Measurements from ENCODE around the gene BSN. TPM values are rescaled to one million over a fixed set of nuclear protein-coding genes. Genes with fewer than 3 reads are reported as not detected.
"Not testable (repeated sequence)": the region's sequence is repeated elsewhere in the genome, so short reads cannot be mapped to it uniquely, and the experiment has no call there.

BSN gene
- total and polyA plus RNA-seq, 4 donors, result 0.08 to 0.75 (median 0.42) TPM; not detected in 1

GRCh38 chr3:49684453-49684852 is 130.2 kb downstream of the BSN start:
- intact Hi-C loops (cut with DNase I); H3K36me3 ChIP-seq (ENCODE audit: control insufficient read depth in 1 of 2, insufficient read depth in 2 of 2, low read length in 1 of 2); H3K4me3 ChIP-seq (ENCODE audit: low read length in 2 of 2); H3K27me3 ChIP-seq (ENCODE audit: control insufficient read depth in 1 of 2, insufficient read depth in 2 of 2, low read length in 1 of 2); ATAC-seq (ENCODE audit: low FRiP score); DNase-seq; H3K27ac ChIP-seq (ENCODE audit: low read depth in 1 of 2, low read length in 2 of 2); H3K9me3 ChIP-seq (ENCODE audit: control insufficient read depth, low read length); H3K4me1 ChIP-seq (ENCODE audit: control insufficient read depth in 1 of 2, insufficient read depth in 2 of 2, low read length in 2 of 2): not testable (repeated sequence)
- 91% methylated on average over 2 of the region's 2 CpGs for WGBS, 2 donors

- DNase-seq; H3K27ac ChIP-seq (ENCODE audit: low read depth in 1 of 2, low read length in 2 of 2); H3K4me3 ChIP-seq (ENCODE audit: low read length in 2 of 2); H3K36me3 ChIP-seq (ENCODE audit: control insufficient read depth in 1 of 2, insufficient read depth in 2 of 2, low read length in 1 of 2); H3K9me3 ChIP-seq (ENCODE audit: control insufficient read depth, low read length); H3K4me1 ChIP-seq (ENCODE audit: control insufficient read depth in 1 of 2, insufficient read depth in 2 of 2, low read length in 2 of 2); intact Hi-C loops (cut with DNase I); H3K27me3 ChIP-seq (ENCODE audit: control insufficient read depth in 1 of 2, insufficient read depth in 2 of 2, low read length in 1 of 2); ATAC-seq (ENCODE audit: low FRiP score): not testable (repeated sequence)
- WGBS, 2 donors, result 89 to 96% methylated on average over 9 to 10 of the region's 10 CpGs
Measured at GRCh38 chr3:49685103-49685502, 130.8 kb downstream of the BSN start.

DNA sequence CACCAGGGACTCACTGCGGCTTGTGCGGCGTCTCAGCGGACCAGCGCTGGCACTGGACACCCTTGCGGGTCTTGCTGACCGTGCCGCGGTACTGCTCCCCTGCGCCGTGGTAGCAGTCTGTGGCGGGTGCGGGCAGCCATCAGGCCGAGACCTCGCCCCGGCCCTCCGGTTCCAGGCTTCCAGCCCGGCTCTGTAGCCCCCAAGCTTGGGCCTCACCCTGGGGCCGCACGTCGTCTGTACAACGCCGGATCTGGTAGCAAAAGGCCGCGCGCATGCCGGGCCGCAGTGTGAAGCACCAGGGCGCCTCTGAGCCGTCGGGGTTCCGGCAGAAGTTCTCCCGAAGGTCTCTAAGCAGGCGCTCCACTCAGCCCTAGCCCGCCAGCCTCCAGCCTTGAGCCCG is 131.6 kb downstream of the BSN start:
- intact Hi-C loops (cut with DNase I); DNase-seq; H3K4me3 ChIP-seq (ENCODE audit: low read length in 2 of 2); H3K36me3 ChIP-seq (ENCODE audit: control insufficient read depth in 1 of 2, insufficient read depth in 2 of 2, low read length in 1 of 2); H3K9me3 ChIP-seq (ENCODE audit: control insufficient read depth, low read length); H3K27me3 ChIP-seq (ENCODE audit: control insufficient read depth in 1 of 2, insufficient read depth in 2 of 2, low read length in 1 of 2); H3K27ac ChIP-seq (ENCODE audit: low read depth in 1 of 2, low read length in 2 of 2); ATAC-seq (ENCODE audit: low FRiP score); H3K4me1 ChIP-seq (ENCODE audit: control insufficient read depth in 1 of 2, insufficient read depth in 2 of 2, low read length in 2 of 2): not testable (repeated sequence)
- WGBS, 2 donors, result 14 to 20% methylated on average over 23 to 36 of the region's 36 CpGs

- H3K4me1 ChIP-seq (ENCODE audit: control insufficient read depth in 1 of 2, insufficient read depth in 2 of 2, low read length in 2 of 2); H3K27ac ChIP-seq (ENCODE audit: low read depth in 1 of 2, low read length in 2 of 2); H3K4me3 ChIP-seq (ENCODE audit: low read length in 2 of 2); intact Hi-C loops (cut with DNase I); DNase-seq; H3K9me3 ChIP-seq (ENCODE audit: control insufficient read depth, low read length); H3K27me3 ChIP-seq (ENCODE audit: control insufficient read depth in 1 of 2, insufficient read depth in 2 of 2, low read length in 1 of 2); H3K36me3 ChIP-seq (ENCODE audit: control insufficient read depth in 1 of 2, insufficient read depth in 2 of 2, low read length in 1 of 2): not testable (repeated sequence)
- ATAC-seq (ENCODE audit: low FRiP score), result peak; percentile 5
- 1 to 2% methylated on average over 23 to 25 of the region's 29 CpGs for WGBS, 2 donors
Measured at GRCh38 chr3:49686346-49686745, 132.1 kb downstream of the BSN start.

DNA sequence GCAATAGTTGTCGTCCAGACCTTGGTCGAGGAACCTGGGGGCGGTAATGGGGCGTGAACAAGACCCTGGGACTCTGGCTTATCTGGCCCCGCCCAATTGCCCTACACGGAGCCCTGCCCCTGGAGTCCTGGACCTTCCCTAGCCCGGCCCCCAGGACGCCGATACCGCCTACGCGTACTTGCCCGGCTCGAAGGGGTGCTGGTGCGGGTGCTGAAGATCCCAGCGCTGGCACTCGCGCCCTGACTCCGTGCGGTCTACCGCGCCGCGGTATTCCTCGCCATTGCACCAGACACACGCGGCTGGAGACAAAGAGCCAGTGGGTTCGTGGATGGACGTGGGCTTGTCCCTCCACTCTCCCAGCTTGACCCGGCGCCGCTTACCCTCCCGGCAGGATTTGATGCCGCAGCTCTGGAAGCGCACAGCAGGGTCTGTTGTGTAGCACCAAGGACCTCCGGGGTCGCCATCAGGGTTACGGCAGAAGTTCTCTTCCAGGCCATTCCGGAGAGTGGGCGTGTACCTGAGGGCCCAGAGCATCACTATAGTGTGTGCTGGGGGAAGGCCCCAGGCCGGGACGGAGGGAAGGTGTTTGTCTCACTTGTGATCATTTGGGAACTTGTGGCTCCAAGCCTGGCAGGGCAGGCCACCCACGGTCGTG is 132.6 kb downstream of the BSN start:
- H3K27ac ChIP-seq (ENCODE audit: low read depth in 1 of 2, low read length in 2 of 2); H3K9me3 ChIP-seq (ENCODE audit: control insufficient read depth, low read length); H3K4me3 ChIP-seq (ENCODE audit: low read length in 2 of 2); H3K27me3 ChIP-seq (ENCODE audit: control insufficient read depth in 1 of 2, insufficient read depth in 2 of 2, low read length in 1 of 2); intact Hi-C loops (cut with DNase I); H3K4me1 ChIP-seq (ENCODE audit: control insufficient read depth in 1 of 2, insufficient read depth in 2 of 2, low read length in 2 of 2); H3K36me3 ChIP-seq (ENCODE audit: control insufficient read depth in 1 of 2, insufficient read depth in 2 of 2, low read length in 1 of 2): not testable (repeated sequence)
- 9 to 10% methylated on average over 41 to 44 of the region's 44 CpGs for WGBS, 2 donors
- ATAC-seq (ENCODE audit: low FRiP score) (peak; percentile 9), DNase-seq (peak; percentile 77 to 85)

DNA sequence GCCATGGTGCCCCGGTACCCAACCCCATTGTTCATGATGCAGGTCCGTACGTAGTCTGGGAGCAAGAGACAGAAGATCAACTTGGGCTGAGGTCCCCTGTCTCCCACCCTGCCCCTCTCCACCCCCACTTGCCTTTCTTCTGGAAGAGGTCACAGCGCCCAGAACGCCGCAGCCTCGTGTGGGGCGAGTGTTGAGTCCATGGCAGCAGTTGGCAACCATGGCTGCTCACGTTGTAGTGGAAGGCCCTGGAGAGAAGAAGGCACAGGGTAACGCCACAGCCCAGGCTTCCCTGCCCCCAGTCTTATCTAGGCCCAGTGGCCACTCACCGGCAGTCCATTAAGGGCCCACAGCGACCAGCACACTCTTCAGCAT is 133.1 kb downstream of the BSN start:
- H3K9me3 ChIP-seq (ENCODE audit: control insufficient read depth, low read length); H3K36me3 ChIP-seq (ENCODE audit: control insufficient read depth in 1 of 2, insufficient read depth in 2 of 2, low read length in 1 of 2); H3K4me3 ChIP-seq (ENCODE audit: low read length in 2 of 2); H3K27ac ChIP-seq (ENCODE audit: low read depth in 1 of 2, low read length in 2 of 2); intact Hi-C loops (cut with DNase I); H3K27me3 ChIP-seq (ENCODE audit: control insufficient read depth in 1 of 2, insufficient read depth in 2 of 2, low read length in 1 of 2); ATAC-seq (ENCODE audit: low FRiP score); DNase-seq; H3K4me1 ChIP-seq (ENCODE audit: control insufficient read depth in 1 of 2, insufficient read depth in 2 of 2, low read length in 2 of 2): not testable (repeated sequence)
- WGBS, 2 donors, result 93% methylated on average over 12 of the region's 12 CpGs

GRCh38 chr3:49688338-49689045 is 134.2 kb downstream of the BSN start:
- H3K27ac ChIP-seq (ENCODE audit: low read depth in 1 of 2, low read length in 2 of 2); ATAC-seq (ENCODE audit: low FRiP score); H3K9me3 ChIP-seq (ENCODE audit: control insufficient read depth, low read length); H3K4me1 ChIP-seq (ENCODE audit: control insufficient read depth in 1 of 2, insufficient read depth in 2 of 2, low read length in 2 of 2); intact Hi-C loops (cut with DNase I); H3K27me3 ChIP-seq (ENCODE audit: control insufficient read depth in 1 of 2, insufficient read depth in 2 of 2, low read length in 1 of 2); DNase-seq; H3K36me3 ChIP-seq (ENCODE audit: control insufficient read depth in 1 of 2, insufficient read depth in 2 of 2, low read length in 1 of 2); H3K4me3 ChIP-seq (ENCODE audit: low read length in 2 of 2): not testable (repeated sequence)
- WGBS, 2 donors, result 58 to 79% methylated on average over 7 of the region's 7 CpGs

DNA sequence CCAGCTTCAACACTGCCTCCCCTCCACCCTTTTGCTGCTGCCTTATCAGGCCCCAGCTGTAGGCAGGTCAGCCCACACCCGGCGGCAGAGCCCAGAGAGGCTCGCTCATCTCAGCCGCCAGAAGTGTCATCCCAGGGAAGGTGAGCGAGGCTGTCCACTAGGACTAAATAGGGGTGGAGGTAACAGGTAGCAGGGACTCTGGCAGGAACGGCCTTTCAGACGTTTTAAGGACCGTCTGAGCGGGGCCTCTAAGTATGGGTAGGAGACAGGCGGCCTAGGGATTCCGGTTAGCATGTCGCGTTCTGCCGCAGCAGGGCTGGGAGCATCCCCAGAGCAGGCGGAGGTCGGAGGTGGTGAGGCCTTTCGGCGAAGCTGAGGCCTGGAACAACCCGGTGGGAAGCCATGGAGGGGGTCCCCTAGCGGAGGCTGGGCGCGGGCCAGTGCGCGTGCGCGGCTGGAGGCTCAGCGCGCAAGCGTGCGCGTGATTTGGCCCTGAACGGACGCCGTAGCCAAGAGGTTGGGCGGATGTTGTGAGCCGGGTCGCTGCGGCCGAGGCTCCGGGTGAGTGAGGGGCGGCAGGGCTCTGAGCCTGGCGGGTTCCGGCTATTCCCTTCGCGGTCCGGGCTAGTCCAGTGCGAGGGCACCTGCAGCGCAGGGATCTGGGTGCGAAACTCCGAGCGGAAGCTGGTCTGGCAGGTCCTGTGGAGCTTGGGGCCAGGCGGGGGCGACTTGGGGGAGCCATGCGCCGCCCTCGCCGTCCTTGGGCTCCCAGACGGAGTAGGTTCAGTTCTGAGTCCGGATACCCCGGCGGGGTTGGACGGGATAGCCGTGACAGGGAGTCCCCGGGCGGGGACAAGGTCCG is 135.0 kb downstream of the BSN start, which contains the start of the genes MST1 and RNF123:
TSS of gene MST1 (minus strand) at position 429 of the 862 bp plus-strand sequence. CDS start 783 bp downstream, outside the sequence.
TSS of gene RNF123 (plus strand) at position 512 of the 862 bp plus-strand sequence. CDS start 1,609 bp downstream, outside the sequence.
- no peaks in the 10 kb centered on the region for H3K9me3 ChIP-seq (ENCODE audit: control insufficient read depth, low read length)
- H3K27ac ChIP-seq (ENCODE audit: low read depth in 1 of 2, low read length in 2 of 2), result peak within 1 kb of the TSS in 1 of 2 donors; percentile 34
- no peaks in the 10 kb centered on the region for H3K4me1 ChIP-seq (ENCODE audit: control insufficient read depth in 1 of 2, insufficient read depth in 2 of 2, low read length in 2 of 2)
- no peaks in the 10 kb centered on the region for H3K36me3 ChIP-seq (ENCODE audit: control insufficient read depth in 1 of 2, insufficient read depth in 2 of 2, low read length in 1 of 2)
- intact Hi-C loops (cut with DNase I), result no loop called here
- ATAC-seq (ENCODE audit: low FRiP score), result peak; percentile 90
- H3K27me3 ChIP-seq (ENCODE audit: control insufficient read depth in 1 of 2, insufficient read depth in 2 of 2, low read length in 1 of 2), result no peaks in the 10 kb centered on the region
- DNase-seq, result peak; percentile 93 to 98
- peak within 1 kb of the TSS; percentile 42 to 84 for H3K4me3 ChIP-seq (ENCODE audit: low read length in 2 of 2)
- 2 to 3% methylated on average over 59 to 66 of the region's 66 CpGs for WGBS, 2 donors
